ENCODE data around the gene DOK5. TPM values are rescaled to one million over a fixed set of nuclear protein-coding genes. Genes with fewer than 3 reads are reported as not detected.
A peak's percentile ranks its signal among the peaks of the same experiment; 100 is the strongest.

DOK5 gene
- total and polyA plus RNA-seq, 2 experiments from 2014 or later: 5.0 to 6.9 TPM

- TF ChIP-seq STAT1 (IDR thresholded peaks at IDR 0.05; ENCODE audit: unreplicated experiment) (no peak), ZNF331 (CRISPR knock-in tag; IDR thresholded peaks at IDR 0.05; ENCODE audit: low read depth) (no peak), REST (IDR thresholded peaks at IDR 0.05; ENCODE audit: unreplicated experiment) (no peak), ZNF114 (CRISPR knock-in tag; IDR thresholded peaks at IDR 0.05) (no peak)
These were observed 147.2 kb downstream of the DOK5 start (continued) for GRCh38 chr20:54622333-54623295.

GRCh38 chr20:54623991-54624569, 148.7 kb downstream of the DOK5 start:
- no peaks in the 10 kb centered on the region for H4K20me1 ChIP-seq (replicated peaks; ENCODE audit: insufficient read depth)
- H3K4me3 Mint-ChIP-seq: no peak overlapping the region
- 0 out of 2 replicates have a peak overlapping the region, but pooled peaks have one; percentile 29 for H3K27ac ChIP-seq (ENCODE audit: low read depth)
- no peaks in the 10 kb centered on the region for H3K79me2 ChIP-seq (replicated peaks; ENCODE audit: insufficient read depth)
- no peaks in the 10 kb centered on the region for H3K36me3 ChIP-seq (ENCODE audit: insufficient read depth)
- no peaks in the 10 kb centered on the region for H3F3A ChIP-seq (replicated peaks; ENCODE audit: low read depth)
- DNase-seq (ENCODE audit: low spot score) (no peak), ATAC-seq (no peak)
- H3K27me3 ChIP-seq (ENCODE audit: insufficient read depth): no peaks in the 10 kb centered on the region
- peaks cover 31% of the 10 kb centered on the region for H3K4me1 Mint-ChIP-seq
- H2AFZ ChIP-seq: no peak overlapping the region
- no peak overlapping the region for H3K4me3 ChIP-seq
- no peaks in the 10 kb centered on the region for H3K36me3 Mint-ChIP-seq (ENCODE audit: low read depth)
- no peaks in the 10 kb centered on the region; the same call in 2 of the 3 replicates for H3K9me3 Mint-ChIP-seq
- H3K9me2 ChIP-seq (ENCODE audit: insufficient read depth): no peaks in the 10 kb centered on the region
- no peak overlapping the region for H3K27ac Mint-ChIP-seq
- H3K4me1 ChIP-seq (ENCODE audit: insufficient read depth): peaks cover 17% of the 10 kb centered on the region
- H3K4me2 ChIP-seq: 0 out of 2 replicates have a peak overlapping the region, but pooled peaks have one; percentile 5
- peaks cover 2% of the 10 kb centered on the region for H3K27me3 Mint-ChIP-seq (ENCODE audit: insufficient read depth, low read depth, poor library complexity)
- no peak for TF ChIP-seq POLR2AphosphoS5 (IDR thresholded peaks at IDR 0.05; ENCODE audit: low read depth)
- TF ChIP-seq CTCF (conservative IDR thresholded peaks at IDR 0.05; ENCODE audit: low read depth in 2 of 2): no peak
- no peak for TF ChIP-seq EZH2 (IDR thresholded peaks at IDR 0.05; ENCODE audit: low read depth, unreplicated experiment)
- no peak for TF ChIP-seq NANOG (IDR thresholded peaks at IDR 0.05; ENCODE audit: borderline replicate concordance)
- TF ChIP-seq ZNF114 (CRISPR knock-in tag; IDR thresholded peaks at IDR 0.05): no peak
- no peak for TF ChIP-seq CREB1 (CRISPR knock-in tag; IDR thresholded peaks at IDR 0.05; ENCODE audit: low read depth)
- TF ChIP-seq ZNF462 (CRISPR knock-in tag; IDR thresholded peaks at IDR 0.05): no peak
- no peak for TF ChIP-seq ZNF331 (CRISPR knock-in tag; IDR thresholded peaks at IDR 0.05; ENCODE audit: low read depth)

Data from GM23338 (cell line).